Epithelial cell of esophagus (primary cell): ENCODE data around the gene PELI3.
A peak's percentile ranks its signal among the peaks of the same experiment; 100 is the strongest.

Experiments used
- DNase-seq: peaks from one replicate; pipeline ENCODE4 v3.0.0; 2010; ENCODE audit warnings: low read depth
- H3K4me3 ChIP-seq: 2 replicates; pipeline ENCODE4 v1.5.1; 2011; ENCODE audit warnings: mild to moderate bottlenecking, low read length, control low read depth
- CTCF ChIP-seq: IDR thresholded peaks from 2 replicates; pipeline ENCODE4 v1.5.1; 2011; ENCODE audit warnings: low read depth, mild to moderate bottlenecking, low read length, control low read depth, inconsistent platforms; ENCODE audit not compliant: insufficient read depth; ENCODE audit errors: missing control alignments

PELI3 gene

GRCh38 chr11:66466225-66467033, at the start of gene PELI3:
TSS of gene PELI3 (plus strand) at chr11:66466905. CDS start at chr11:66468129, 1,224 bp downstream.
- no peak for TF ChIP-seq CTCF
- peak within 1 kb of the TSS; percentile 66 for H3K4me3 ChIP-seq
- DNase-seq, result peak; percentile 93

DNA sequence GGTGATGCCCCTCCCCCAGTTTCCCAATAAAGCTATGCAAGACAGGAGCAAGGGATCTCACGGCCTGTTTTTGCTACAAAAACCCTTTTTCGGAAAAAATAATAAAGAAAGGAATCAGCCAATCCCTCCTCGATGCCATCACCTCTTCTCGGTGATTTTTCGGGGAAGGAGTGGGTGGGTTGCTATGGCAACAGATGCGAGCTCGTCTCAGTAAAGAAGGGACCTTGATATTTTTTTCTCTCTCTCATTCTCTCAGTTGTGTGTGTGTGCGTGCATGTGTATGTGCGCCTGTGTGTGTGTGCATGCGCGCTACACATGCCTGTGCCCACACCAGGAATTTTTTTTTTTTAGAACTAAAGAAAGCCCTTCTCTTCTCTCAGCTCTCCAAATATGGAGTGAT, 49.7 kb upstream of the PELI3 start:
- no peak for TF ChIP-seq CTCF
- H3K4me3 ChIP-seq, result no peak overlapping the region
- no peak for DNase-seq

DNA sequence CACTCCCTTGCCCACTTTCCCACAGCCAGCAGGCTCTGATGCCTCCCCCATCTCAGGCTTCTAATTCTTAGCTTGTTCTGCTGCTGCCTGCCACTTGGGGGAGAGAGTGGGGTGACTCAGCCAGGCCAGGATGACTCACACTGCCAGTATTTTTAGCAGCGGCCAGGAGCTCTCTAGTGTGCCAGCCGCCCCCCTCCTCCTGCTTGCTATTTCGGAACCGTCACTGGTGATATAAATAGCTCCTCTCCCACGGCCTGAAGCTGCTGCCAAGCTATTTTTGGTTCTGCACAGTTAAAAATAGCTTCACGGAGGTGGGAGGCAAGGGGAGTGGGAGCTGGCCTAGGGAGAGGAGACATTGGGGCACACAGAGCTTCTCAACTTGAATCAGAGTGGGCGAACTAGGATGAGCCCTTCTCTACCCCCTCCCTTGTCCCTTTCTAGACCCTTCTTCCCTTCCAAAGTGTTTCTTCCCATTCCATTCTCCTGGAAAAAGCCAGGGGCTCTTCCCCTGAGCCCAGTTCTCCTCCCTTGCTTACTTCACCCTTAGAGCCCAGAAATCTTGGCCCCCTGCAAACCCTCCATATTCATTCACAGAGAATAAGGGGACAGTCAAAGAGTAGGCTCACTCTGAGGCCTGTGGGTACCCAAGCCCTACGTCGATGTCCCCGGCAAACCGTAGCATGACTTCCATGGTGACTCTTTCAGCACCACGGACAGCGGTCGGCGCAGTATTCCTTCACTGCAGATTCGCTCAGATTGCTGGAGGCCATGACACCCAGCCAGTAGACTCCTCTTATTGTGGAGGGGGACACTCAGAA, 48.3 kb upstream of the PELI3 start:
- peak; percentile 90 for DNase-seq
- peak; percentile 64 for TF ChIP-seq CTCF
- no peak overlapping the region for H3K4me3 ChIP-seq

DNA sequence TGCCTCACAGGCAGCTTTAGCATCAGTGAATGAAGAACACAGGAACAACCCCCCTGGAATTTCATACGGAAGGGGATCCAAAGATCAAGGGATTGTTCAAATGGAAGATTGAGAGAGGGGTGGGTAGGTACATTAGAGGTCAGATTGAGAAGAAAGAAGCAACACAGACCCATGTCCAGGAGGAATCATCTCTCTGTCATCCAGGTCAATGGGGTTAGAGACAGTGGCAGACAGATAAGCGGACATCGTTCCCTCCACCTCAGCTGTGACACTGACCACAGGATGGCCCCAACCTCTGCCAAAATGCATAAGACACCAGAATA, 47.8 kb upstream of the PELI3 start:
- H3K4me3 ChIP-seq, result no peak overlapping the region
- DNase-seq, result no peak
- TF ChIP-seq CTCF, result no peak

DNA sequence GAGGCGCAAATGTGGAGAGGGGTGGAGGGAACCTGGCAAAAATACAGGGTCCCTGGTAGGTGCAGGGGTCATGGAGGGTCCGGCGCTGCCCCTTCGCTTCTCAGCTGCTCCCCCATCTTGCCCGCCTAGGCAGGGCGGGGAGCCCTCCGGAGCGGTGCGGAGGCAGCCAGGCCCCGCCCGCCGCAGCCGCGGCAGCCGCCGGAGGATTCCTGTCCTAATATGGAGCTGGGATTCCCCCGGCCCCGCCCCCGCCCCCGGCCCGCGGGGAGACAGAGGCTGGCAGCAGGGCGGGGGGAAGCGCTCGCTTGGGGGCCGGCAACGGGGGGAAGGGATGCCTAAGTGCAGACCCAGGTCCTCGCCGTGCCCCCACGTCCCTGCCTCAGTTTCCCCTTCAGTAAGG, 46.9 kb upstream of the PELI3 start:
- DNase-seq, result no peak
- TF ChIP-seq CTCF, result no peak
- H3K4me3 ChIP-seq, result no peak overlapping the region

GRCh38 chr11:66420671-66421476, 45.8 kb upstream of the PELI3 start, which contains the start of gene NPAS4:
TSS of gene NPAS4 (plus strand) at chr11:66421035. CDS start at chr11:66421180, 145 bp downstream.
- no peak for DNase-seq
- no peak for TF ChIP-seq CTCF

More at GRCh38 chr11:66420671-66421476, 45.8 kb upstream of the PELI3 start, which contains the start of gene NPAS4:
- no peak within 1 kb of the TSS for H3K4me3 ChIP-seq
